A549 (cell line): Measurements from ENCODE around the gene LYPLA2. TPM values are rescaled to one million over a fixed set of nuclear protein-coding genes. Genes with fewer than 3 reads are reported as not detected.

Source experiments
- ATAC-seq, 2 experiments: fragments of 200-7000 bp in 1 of 2; fragments of >200 bp in 1 of 2; cut with Nextera tagmentation in 1 of 2; cut with Tn5 transposase in 1 of 2; 3 replicates each; pipeline versions ENCODE4 v1.8.0 to v1.9.1; 2018 to 2020; ENCODE audit warnings: mild to moderate bottlenecking in 1 of 2, moderate library complexity in 1 of 2
- CTCF ChIA-PET: fragments of 300-600 bp; sonication (Branson Sonifier 250); formaldehyde crosslinking; extraction: SDS; loops from one replicate; lab custom pipeline; 2021; ENCODE audit warnings: antibody characterized with exemption, inconsistent platforms; lab: Yijun Ruan, JAX
- POLR2A ChIA-PET: fragments of 350-600 bp; formaldehyde crosslinking; extraction: SDS; loops from one replicate; lab custom pipeline; 2021; ENCODE audit warnings: antibody characterized with exemption, inconsistent platforms; lab: Yijun Ruan, JAX
- DNase-seq, 2 experiments: peaks; one replicate each; pipeline versions ENCODE4 v3.0.0 to v3.0.0-alpha.2; 2011 to 2016; ENCODE audit warnings: low read depth in 1 of 2, low spot score in 1 of 2
- FAIRE-seq: peaks from 2 replicates; lab custom pipeline; 2011; peaks lifted over from hg19 to GRCh38; lab: Jason Lieb, UNC
- H3K27ac ChIP-seq, 2 experiments: fragments of >200 bp; sonication (Bioruptor Twin); formaldehyde crosslinking; 3 replicates each; pipeline ENCODE4 v1.5.1; 2016 to 2017
- H3K4me1 ChIP-seq: fragments of >200 bp; sonication (Bioruptor Twin); formaldehyde crosslinking; 3 replicates; pipeline ENCODE4 v1.6.1; 2016
- H3K4me2 ChIP-seq: fragments of >200 bp; sonication (Bioruptor Twin); formaldehyde crosslinking; 3 replicates; pipeline ENCODE4 v1.6.1; 2016
- H3K4me3 ChIP-seq: fragments of >200 bp; sonication (Bioruptor Twin); formaldehyde crosslinking; 3 replicates; pipeline ENCODE4 v1.5.1; 2016
- H3K9me3 ChIP-seq: fragments of >200 bp; sonication (Bioruptor Twin); formaldehyde crosslinking; 3 replicates; pipeline ENCODE4 v1.6.1; 2016
- BHLHE40 ChIP-seq: IDR thresholded peaks from 2 replicates; pipeline ENCODE4 v1.6.1; 2012; ENCODE audit warnings: low read depth, low read length, inconsistent platforms
- CBX2 ChIP-seq: fragments of 200-600 bp; sonication (generic); IDR thresholded peaks from 2 replicates; pipeline ENCODE4 v1.6.1; 2016; ENCODE audit warnings: low read depth, mild to moderate bottlenecking, borderline replicate concordance
- CEBPB ChIP-seq, 2 experiments: fragments of >200 bp in 1 of 2; sonication (Bioruptor Twin) in 1 of 2; formaldehyde crosslinking in 1 of 2; IDR thresholded peaks; 2 replicates each; pipeline ENCODE4 v1.6.1; 2012 to 2016
- CHD2 ChIP-seq: fragments of 150-350 bp; IDR thresholded peaks from 2 replicates; pipeline ENCODE4 v1.6.1; 2014; ENCODE audit warnings: low read length; ENCODE audit not compliant: partially characterized antibody
- FOSB ChIP-seq: fragments of 250-450 bp; sonication (Bioruptor Pico); IDR thresholded peaks from 2 replicates; pipeline ENCODE4 v1.5.0; 2020; ENCODE audit warnings: mild to moderate bottlenecking, moderate library complexity
- FOSL2 ChIP-seq, 2 experiments: fragments of 450-650 bp in 1 of 2; fragments of >200 bp in 1 of 2; sonication (Bioruptor Twin) in 1 of 2; formaldehyde crosslinking; IDR thresholded peaks; 2 replicates each; pipeline versions ENCODE4 v1.5.0 to v1.6.1; 2016 to 2020; ENCODE audit warnings: mild to moderate bottlenecking in 1 of 2, moderate library complexity in 1 of 2
- FOXS1 ChIP-seq: fragments of 250-450 bp; sonication (Bioruptor Pico); IDR thresholded peaks from 2 replicates; pipeline ENCODE4 v1.5.0; 2020; ENCODE audit warnings: mild to moderate bottlenecking, moderate library complexity
- HEYL ChIP-seq: fragments of 250-450 bp; sonication (Bioruptor Pico); IDR thresholded peaks from 2 replicates; pipeline ENCODE4 v1.8.0; 2021; ENCODE audit warnings: mild to moderate bottlenecking, moderate library complexity
- HMGXB4 ChIP-seq: fragments of 250-450 bp; sonication (Bioruptor Pico); IDR thresholded peaks from 2 replicates; pipeline ENCODE4 v1.5.0; 2021; ENCODE audit warnings: mild to moderate bottlenecking, moderate library complexity, borderline replicate concordance
- JUNB ChIP-seq: fragments of >200 bp; sonication (Bioruptor Twin); formaldehyde crosslinking; IDR thresholded peaks from 2 replicates; pipeline ENCODE4 v1.6.1; 2016
- KDM1A ChIP-seq: fragments of 200-600 bp; sonication (generic); IDR thresholded peaks from 2 replicates; pipeline ENCODE4 v1.6.1; 2016; ENCODE audit warnings: low read depth, mild to moderate bottlenecking
- MAX ChIP-seq: IDR thresholded peaks from 2 replicates; pipeline ENCODE4 v1.6.1; 2012
- MAZ ChIP-seq: fragments of 150-350 bp; IDR thresholded peaks from 2 replicates; pipeline ENCODE4 v1.6.1; 2014; ENCODE audit warnings: antibody characterized with exemption, low read depth, low read length, borderline replicate concordance
- NPAS2 ChIP-seq: fragments of 250-450 bp; sonication (Bioruptor Pico); IDR thresholded peaks from 2 replicates; pipeline ENCODE4 v1.8.0; 2022; ENCODE audit warnings: mild to moderate bottlenecking, moderate library complexity, borderline replicate concordance
- PHF8 ChIP-seq: fragments of 200-600 bp; sonication (generic); IDR thresholded peaks from 2 replicates; pipeline ENCODE4 v1.6.1; 2016; ENCODE audit warnings: low read depth, mild to moderate bottlenecking, antibody characterized with exemption, moderate library complexity, borderline replicate concordance
- POLR2A ChIP-seq: IDR thresholded peaks from 2 replicates; pipeline ENCODE4 v1.6.1; 2012; ENCODE audit warnings: mild to moderate bottlenecking, low read length
- POLR2AphosphoS2 ChIP-seq: conservative IDR thresholded peaks from 2 replicates; pipeline ENCODE4 v1.6.1; 2012; ENCODE audit warnings: low read length, improper control_type of control experiment, inconsistent platforms
- RAD21 ChIP-seq, 2 experiments: fragments of >200 bp in 1 of 2; sonication (Bioruptor Twin) in 1 of 2; formaldehyde crosslinking in 1 of 2; IDR thresholded peaks in 1 of 2; conservative IDR thresholded peaks in 1 of 2; 2 replicates in 1 of 2; 3 replicates in 1 of 2; pipeline ENCODE4 v1.6.1; 2012 to 2018; ENCODE audit warnings: inconsistent platforms in 1 of 2
- RARB ChIP-seq: fragments of 250-450 bp; sonication (Bioruptor Pico); IDR thresholded peaks from 2 replicates; pipeline ENCODE4 v1.8.0; 2021; ENCODE audit warnings: mild to moderate bottlenecking, moderate library complexity
- RCOR1 ChIP-seq: fragments of 150-350 bp; IDR thresholded peaks from 2 replicates; pipeline ENCODE4 v1.6.1; 2014; ENCODE audit warnings: antibody characterized with exemption, low read length, low read depth
- REST ChIP-seq: fragments of 200-600 bp; sonication (generic); IDR thresholded peaks from 2 replicates; pipeline ENCODE4 v1.6.1; 2016; ENCODE audit warnings: antibody characterized with exemption, mild to moderate bottlenecking, moderate library complexity
- RFX5 ChIP-seq: fragments of 450-650 bp; IDR thresholded peaks from 2 replicates; pipeline ENCODE4 v1.7.1; 2014; ENCODE audit warnings: antibody characterized with exemption, mild to moderate bottlenecking, moderate library complexity
- SMC3 ChIP-seq: fragments of >200 bp; sonication (Bioruptor Twin); formaldehyde crosslinking; IDR thresholded peaks from 3 replicates; pipeline ENCODE4 v1.6.1; 2018; ENCODE audit warnings: inconsistent platforms
- TFCP2L1 ChIP-seq: fragments of 250-450 bp; sonication (Bioruptor Pico); IDR thresholded peaks from 2 replicates; pipeline ENCODE4 v1.5.0; 2021; ENCODE audit warnings: mild to moderate bottlenecking
- TP53 ChIP-seq: fragments of 250-450 bp; sonication (Bioruptor Pico); IDR thresholded peaks from 2 replicates; pipeline ENCODE4 v1.5.0; 2021; ENCODE audit warnings: mild to moderate bottlenecking, moderate library complexity
- ZC3H11A ChIP-seq: fragments of 450-650 bp; IDR thresholded peaks from 2 replicates; pipeline ENCODE4 v1.6.1; 2014; ENCODE audit warnings: antibody characterized with exemption, mild to moderate bottlenecking
- WGBS: methylation state at CpG from one replicate; pipeline ENCODE4 v1.1.6; 2017; ENCODE audit errors: missing lambda C conversion rate; 5-methylcytosine and 5-hydroxymethylcytosine counted together
- polyA plus RNA-seq, 4 experiments: library from polyadenylated mRNA; depleted of rRNA in 3 of 4; stranded (reverse); fragments of >200 nt; fragmentation: RNase III in 1 of 4; extraction: RNeasy Plus Mini Kit Qiagen cat#74134 plus additional on column Dnase treatment in 1 of 4; gene quantifications; 2 replicates in 3 of 4; 3 replicates in 1 of 4; pipeline ENCODE4 v1.2.3, GENCODE V29; 2011 to 2017

LYPLA2 gene
- polyA plus RNA-seq, 2 of the 4 experiments (the other 2 are of a cell fraction) = 17.8 to 49.2 TPM

GRCh38 chr1:23791516-23792047 lies 637 bp downstream of the LYPLA2 start:
- DNase-seq = no peak
- peak; percentile 41 to 43; a peak in 4 of 6 replicates for ATAC-seq
- Histone ChIP-seq H3K4me3 (peak overlapping the region; percentile 87), H3K9me3 (no peaks in the 10 kb centered on the region), H3K27ac (peak overlapping the region; percentile 93 to 98), H3K4me2 (peak overlapping the region; percentile 97), H3K4me1 (peaks cover 40% of the 10 kb centered on the region)
- ChIA-PET CTCF (interaction anchor here (0.6 to 2.3 kb wide), 7 partner anchors 13 to 125 kb away, joined by 3 to 8 read pairs (median 5); partner anchors contain the start of gene PITHD1), POLR2A (interaction anchor here (0.9 to 2.5 kb wide), 3 partner anchors 9 to 13 kb away, joined by 4 to 19 read pairs (median 8); partner anchors contain the start of genes GALE and PITHD1)
- TF ChIP-seq RCOR1 = no peak
- no peak for TF ChIP-seq FOSB
- no peak for TF ChIP-seq MAX
- TF ChIP-seq TFCP2L1 (CRISPR knock-in tag) = no peak
- TF ChIP-seq RAD21 (conservative IDR thresholded peaks at IDR 0.05 in 1 of 2, IDR thresholded peaks at IDR 0.05 in 1 of 2) = no peak
- TF ChIP-seq PHF8 = no peak
- no peak for TF ChIP-seq KDM1A
- TF ChIP-seq CEBPB (IDR thresholded peaks at IDR 0.05) = no peak
- TF ChIP-seq NPAS2 (CRISPR knock-in tag) = no peak
- TF ChIP-seq CHD2 = no peak
- TF ChIP-seq HEYL (CRISPR knock-in tag) = no peak
- TF ChIP-seq REST = no peak
- TF ChIP-seq RARB (CRISPR knock-in tag) = no peak
- no peak for TF ChIP-seq ZC3H11A
- TF ChIP-seq FOSL2 (IDR thresholded peaks at IDR 0.05) = no peak
- TF ChIP-seq FOSL2 (CRISPR knock-in tag; IDR thresholded peaks at IDR 0.05) = no peak
- TF ChIP-seq JUNB = no peak
- no peak for TF ChIP-seq SMC3
- TF ChIP-seq POLR2AphosphoS2 = no peak
- no peak for TF ChIP-seq FOXS1 (CRISPR knock-in tag)
- 0% methylated on average over 7 of the region's 15 CpGs for WGBS
- FAIRE-seq = no peak

GRCh38 chr1:23792151-23792945 lies 1.4 kb downstream of the LYPLA2 start:
- TF ChIP-seq TP53 (CRISPR knock-in tag) (no peak), MAZ (no peak), FOXS1 (CRISPR knock-in tag) (no peak), RFX5 (no peak), CBX2 (no peak), HMGXB4 (CRISPR knock-in tag) (no peak), POLR2A (no peak), BHLHE40 (no peak)
- H3K4me3 ChIP-seq = peak overlapping the region; percentile 87
- ATAC-seq (peak; percentile 2 to 13; a peak in 1 of 6 replicates), DNase-seq (no peak), FAIRE-seq (no peak)
- H3K27ac ChIP-seq = peak overlapping the region; percentile 93 to 98; a peak in 5 of 6 replicates
- peak overlapping the region; percentile 97 for H3K4me2 ChIP-seq
- ChIA-PET CTCF (interaction anchor here (0.8 to 2.3 kb wide), 6 partner anchors 14 to 124 kb away, joined by 3 to 8 read pairs (median 5); partner anchors contain the start of gene PITHD1), POLR2A (interaction anchor here (0.9 to 1.5 kb wide), 2 partner anchors 12 to 14 kb away, joined by 4 to 8 read pairs; partner anchors contain the start of gene PITHD1)
- H3K4me1 ChIP-seq = peaks cover 40% of the 10 kb centered on the region
- no peaks in the 10 kb centered on the region for H3K9me3 ChIP-seq
- WGBS = 78% methylated on average over 17 of the region's 19 CpGs
